IMR-90 (cell line): ENCODE results near the gene ADARB2. TPM values are rescaled to one million over a fixed set of nuclear protein-coding genes. Genes with fewer than 3 reads are reported as not detected.

Experiments used
- ATAC-seq: fragments of 200-7000 bp; cut with Tn5 transposase; 2 replicates; pipeline ENCODE4 v1.9.1; 2020; ENCODE audit warnings: low read depth, mild to moderate bottlenecking, moderate library complexity
- BruUV-seq: library from RNA; stranded (reverse); fragments of 400-500 nt; replicated peaks from 2 replicates; lab custom pipeline; 2021; lab: Mats Ljungman, UMichigan
- CTCF ChIA-PET: fragments of 300-600 bp; formaldehyde crosslinking; extraction: SDS; loops from one replicate; lab custom pipeline; 2021; ENCODE audit warnings: antibody characterized with exemption; lab: Yijun Ruan, JAX
- POLR2A ChIA-PET: fragments of 300-600 bp; sonication (Branson Sonifier 250); formaldehyde crosslinking; loops from one replicate; lab custom pipeline; 2022; ENCODE audit warnings: antibody characterized with exemption; ENCODE audit not compliant: unreplicated experiment; lab: Charles Lee
- DNase-seq: peaks from one replicate; pipeline ENCODE4 v3.0.0; 2013
- H2AFZ ChIP-seq: replicated peaks from 2 replicates; pipeline ENCODE3; 2013; ENCODE audit warnings: low read length, mild to moderate bottlenecking; ENCODE audit not compliant: poor library complexity
- H2AK5ac ChIP-seq: 2 replicates; pipeline ENCODE4 v1.6.1; 2013; ENCODE audit warnings: low read depth, low read length, inconsistent platforms
- H2AK9ac ChIP-seq: replicated peaks from 2 replicates; pipeline ENCODE3; 2013; ENCODE audit warnings: mild to moderate bottlenecking, low read depth, low read length, moderate library complexity; ENCODE audit not compliant: poor library complexity
- H2BK120ac ChIP-seq: 2 replicates; pipeline ENCODE4 v1.6.1; 2013; ENCODE audit warnings: low read depth, low read length, inconsistent platforms
- H2BK15ac ChIP-seq: 3 replicates; pipeline ENCODE4 v1.6.1; 2013; ENCODE audit warnings: low read depth, low read length, inconsistent platforms
- H2BK20ac ChIP-seq: 2 replicates; pipeline ENCODE4 v1.6.1; 2013; ENCODE audit warnings: low read depth, mild to moderate bottlenecking, inconsistent platforms, low read length, moderate library complexity
- H2BK5ac ChIP-seq: 2 replicates; pipeline ENCODE4 v1.6.1; 2013; ENCODE audit warnings: mild to moderate bottlenecking, low read depth, low read length, inconsistent platforms; ENCODE audit not compliant: poor library complexity, severe bottlenecking
- H3K14ac ChIP-seq: replicated peaks from 2 replicates; pipeline ENCODE4 v1.6.1; 2013; ENCODE audit warnings: low read depth, low read length, inconsistent platforms
- H3K18ac ChIP-seq: 2 replicates; pipeline ENCODE4 v1.6.1; 2013; ENCODE audit warnings: low read depth, low read length, control low read depth
- H3K23ac ChIP-seq: 2 replicates; pipeline ENCODE4 v1.6.1; 2013; ENCODE audit warnings: low read depth, low read length, inconsistent platforms
- H3K27ac ChIP-seq: 2 replicates; pipeline ENCODE4 v1.5.1; 2013; ENCODE audit warnings: mild to moderate bottlenecking, control low read depth, low read length; ENCODE audit not compliant: insufficient read depth
- H3K27me3 ChIP-seq: 2 replicates; pipeline ENCODE4 v1.6.1; 2013; ENCODE audit warnings: low read length; ENCODE audit not compliant: control insufficient read depth, insufficient read depth
- H3K36me3 ChIP-seq: 2 replicates; pipeline ENCODE4 v1.6.1; 2013; ENCODE audit warnings: low read length, mixed read lengths; ENCODE audit not compliant: control insufficient read depth, insufficient read depth
- H3K4ac ChIP-seq: 2 replicates; pipeline ENCODE4 v1.6.1; 2013; ENCODE audit warnings: low read depth, low read length, inconsistent platforms
- H3K4me1 ChIP-seq: 2 replicates; pipeline ENCODE4 v1.6.1; 2013; ENCODE audit warnings: low read length, mixed read lengths; ENCODE audit not compliant: control insufficient read depth, insufficient read depth
- H3K4me2 ChIP-seq: 2 replicates; pipeline ENCODE4 v1.6.1; 2013; ENCODE audit warnings: low read depth, mild to moderate bottlenecking, control low read depth, low read length, moderate library complexity
- H3K4me3 ChIP-seq: 2 replicates; pipeline ENCODE4 v1.5.1; 2013; ENCODE audit warnings: low read depth, mild to moderate bottlenecking, control low read depth, low read length, moderate library complexity; ENCODE audit not compliant: insufficient read depth
- H3K56ac ChIP-seq: 2 replicates; pipeline ENCODE4 v1.6.1; 2013; ENCODE audit warnings: low read length, inconsistent platforms; ENCODE audit not compliant: insufficient read depth; ENCODE audit errors: extremely low read depth
- H3K79me1 ChIP-seq, 2 experiments: 2 replicates each; pipeline ENCODE4 v1.6.1; 2013; ENCODE audit warnings: low read length in 2 of 2, inconsistent platforms in 1 of 2, low read depth in 1 of 2
- H3K9ac ChIP-seq: 2 replicates; pipeline ENCODE4 v1.6.1; 2013; ENCODE audit warnings: low read depth, low read length, control low read depth
- H3K9me1 ChIP-seq: 2 replicates; pipeline ENCODE4 v1.6.1; 2013; ENCODE audit warnings: low read length, inconsistent platforms; ENCODE audit not compliant: insufficient read depth
- H3K9me3 ChIP-seq: 2 replicates; pipeline ENCODE4 v1.6.1; 2013; ENCODE audit warnings: low read length; ENCODE audit not compliant: control insufficient read depth, insufficient read depth
- H4K20me1 ChIP-seq: 2 replicates; pipeline ENCODE4 v1.6.1; 2013; ENCODE audit warnings: low read length, inconsistent platforms; ENCODE audit not compliant: insufficient read depth
- H4K5ac ChIP-seq: 2 replicates; pipeline ENCODE4 v1.6.1; 2013; ENCODE audit warnings: mild to moderate bottlenecking, low read depth, low read length, control low read depth
- H4K8ac ChIP-seq, 2 experiments: 2 replicates each; pipeline ENCODE4 v1.6.1; 2013; ENCODE audit warnings: low read depth in 2 of 2, low read length in 2 of 2, control low read depth in 1 of 2, inconsistent platforms in 1 of 2
- H4K91ac ChIP-seq: 2 replicates; pipeline ENCODE4 v1.6.1; 2013; ENCODE audit warnings: low read depth, low read length, inconsistent platforms; ENCODE audit not compliant: insufficient read depth
- CHD1 ChIP-seq: IDR thresholded peaks from 2 replicates; pipeline ENCODE4 v1.6.1; 2012; ENCODE audit warnings: low read depth, low read length, improper control_type of control experiment
- MAZ ChIP-seq: IDR thresholded peaks from 2 replicates; pipeline ENCODE4 v1.6.1; 2012; ENCODE audit warnings: low read depth, mild to moderate bottlenecking, low read length, improper control_type of control experiment, moderate library complexity, borderline replicate concordance
- RCOR1 ChIP-seq: IDR thresholded peaks from 2 replicates; pipeline ENCODE4 v1.6.1; 2012; ENCODE audit warnings: mild to moderate bottlenecking, low read length, improper control_type of control experiment; ENCODE audit not compliant: insufficient replicate concordance
- WGBS, 2 experiments: methylation state at CpG; one replicate each; pipeline versions ENCODE4 v1.1.5 to v1.1.7; 2013; ENCODE audit warnings: missing lambda C conversion rate in 2 of 2; ENCODE audit not compliant: insufficient read length in 1 of 2; ENCODE audit errors: extremely low coverage in 2 of 2; 5-methylcytosine and 5-hydroxymethylcytosine counted together
- dilution Hi-C: fragments of 300-500 bp; cut with HindIII; formaldehyde crosslinking; loops from one replicate; pipeline ENCODE4 v1.14.3; 2018; ENCODE audit warnings: low sequenced_read_pairs; ENCODE audit not compliant: unreplicated experiment
- in situ Hi-C: fragments of 300-500 bp; cut with MboI; formaldehyde crosslinking; loops from 3 replicates; pipeline ENCODE4 v1.14.3; 2019; ENCODE audit warnings: low sequenced_read_pairs, inconsistent platforms, mixed read lengths
- intact Hi-C: fragments of 100-400 bp; cut with micrococcal nuclease; formaldehyde crosslinking; loops from 2 replicates; pipeline ENCODE4 v1.10.0; 2022
- polyA plus RNA-seq, 3 experiments: library from polyadenylated mRNA; depleted of rRNA; stranded (reverse); fragments of >200 nt; gene quantifications; 2 replicates each; pipeline ENCODE4 v1.2.3, GENCODE V29; 2012; ENCODE audit warnings: low replicate concordance in 1 of 3
- total RNA-seq: library from RNA; depleted of rRNA; stranded (reverse); fragments of >200 nt; gene quantifications from 2 replicates; pipeline ENCODE4 v1.2.3, GENCODE V29; 2012

ADARB2 gene
- total and polyA plus RNA-seq, 2 of the 4 experiments (the other 2 are of a cell fraction): not detected

DNA sequence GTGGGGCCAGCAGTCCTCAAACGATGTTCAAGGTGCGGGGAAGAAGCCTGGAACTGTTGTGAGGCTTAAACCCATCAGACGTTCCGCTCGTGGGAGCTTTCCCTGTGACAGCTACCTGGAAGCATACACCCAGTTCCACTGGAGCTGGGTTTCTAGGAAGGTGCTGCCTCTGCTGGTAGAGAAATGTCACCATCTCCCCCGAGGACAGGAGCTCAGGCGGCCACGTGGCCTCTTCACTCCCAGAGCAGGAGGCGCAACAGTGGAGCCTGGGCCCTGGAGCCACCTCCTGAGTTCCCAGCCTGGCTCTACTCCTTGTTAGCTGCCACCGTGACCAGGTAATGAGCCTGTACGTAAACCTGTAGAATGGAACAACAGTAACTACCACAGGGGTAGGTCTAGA, 156.1 kb downstream of the ADARB2 start:
- dilution Hi-C loops (no loop called here), in situ Hi-C loops (no loop called here), intact Hi-C loops (no loop called here)
- no peak overlapping the region for H2AK5ac ChIP-seq
- no peak overlapping the region for H2AK9ac ChIP-seq
- H3K23ac ChIP-seq: no peak overlapping the region
- H3K4me2 ChIP-seq: no peak overlapping the region
- H3K79me1 ChIP-seq: no peaks in the 10 kb centered on the region
- H3K4me1 ChIP-seq: no peaks in the 10 kb centered on the region
- no peaks in the 10 kb centered on the region for H3K9me1 ChIP-seq
- no peak overlapping the region for H3K4me3 ChIP-seq
- no peak overlapping the region for H4K91ac ChIP-seq
- H3K27me3 ChIP-seq: no peaks in the 10 kb centered on the region
- no peak overlapping the region for H3K4ac ChIP-seq
- H4K5ac ChIP-seq: no peak overlapping the region
- TF ChIP-seq MAZ (no peak), RCOR1 (no peak), CHD1 (no peak)
- ATAC-seq (no peak), DNase-seq (no peak)
- no CpG with 5 or more reads among the region's 11 CpGs for WGBS, 2 experiments
- H4K8ac ChIP-seq: no peak overlapping the region
- CTCF ChIA-PET: no interaction called here
- BruUV-seq: no TSS peak
- no peak overlapping the region for H3K14ac ChIP-seq
- no peaks in the 10 kb centered on the region for H3K36me3 ChIP-seq
- H3K9me3 ChIP-seq: peaks cover 46% of the 10 kb centered on the region
- H3K27ac ChIP-seq: no peak overlapping the region
- H2BK15ac ChIP-seq: no peak overlapping the region
- no peak overlapping the region for H2AFZ ChIP-seq
- H2BK5ac ChIP-seq: no peak overlapping the region
- no peak overlapping the region for H3K9ac ChIP-seq
- no peak overlapping the region for H2BK120ac ChIP-seq
- no peak overlapping the region for H3K56ac ChIP-seq
- no peaks in the 10 kb centered on the region for H4K20me1 ChIP-seq
- no peak overlapping the region for H2BK20ac ChIP-seq
- POLR2A ChIA-PET: no interaction called here
- no peak overlapping the region for H3K18ac ChIP-seq
